RKO (cell line): ENCODE data around the gene ARFGAP1.
"Not testable (repeated sequence)": the region's sequence is repeated elsewhere in the genome, so short reads cannot be mapped to it uniquely, and the experiment has no call there.

Source experiments
- DNase-seq: peaks from one replicate; pipeline ENCODE4 v3.0.0-alpha.2; 2016; ENCODE audit warnings: low spot score

The ARFGAP1 gene

DNA sequence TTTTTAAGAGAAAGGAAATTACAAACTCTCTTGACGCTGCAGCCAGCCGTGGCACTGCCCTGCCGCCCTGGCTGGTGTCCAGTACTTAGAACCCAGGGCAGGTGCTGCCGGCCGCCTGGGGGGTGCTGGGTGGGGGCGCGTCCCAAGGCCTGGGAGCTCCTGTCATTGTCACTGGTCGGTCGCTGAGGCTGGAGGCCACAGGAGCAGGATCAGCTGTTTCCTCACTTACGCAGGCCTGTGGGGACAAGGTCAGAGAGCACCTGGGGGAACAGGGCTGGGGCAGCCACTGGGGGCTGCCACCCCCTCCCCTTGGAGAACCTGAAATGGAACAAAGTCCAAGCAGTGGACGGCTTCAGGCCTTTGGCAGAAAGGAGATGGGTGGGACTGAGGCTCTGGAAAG is 31.3 kb upstream of the ARFGAP1 start:
- DNase-seq, result no peak

DNA sequence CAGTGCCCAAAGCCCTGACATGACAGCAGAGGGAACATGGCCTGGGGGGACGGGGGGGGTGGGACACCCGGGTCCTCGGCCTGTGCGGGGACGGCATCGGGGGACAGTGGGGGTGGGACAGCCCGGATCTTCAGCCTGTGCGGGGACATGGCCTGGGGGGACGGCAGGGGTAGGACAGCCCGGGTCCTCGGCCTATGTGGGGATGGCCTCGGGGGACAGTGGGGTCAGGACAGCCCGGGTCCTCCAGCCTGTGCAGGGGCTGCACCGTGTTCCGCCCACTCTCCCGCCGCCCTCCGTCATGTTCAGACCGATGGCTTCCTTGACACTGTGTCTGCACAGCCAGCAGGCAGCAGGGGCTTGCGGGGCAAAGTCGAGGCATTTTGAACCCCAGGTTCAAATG is 29.9 kb upstream of the ARFGAP1 start:
- DNase-seq, result no peak

DNA sequence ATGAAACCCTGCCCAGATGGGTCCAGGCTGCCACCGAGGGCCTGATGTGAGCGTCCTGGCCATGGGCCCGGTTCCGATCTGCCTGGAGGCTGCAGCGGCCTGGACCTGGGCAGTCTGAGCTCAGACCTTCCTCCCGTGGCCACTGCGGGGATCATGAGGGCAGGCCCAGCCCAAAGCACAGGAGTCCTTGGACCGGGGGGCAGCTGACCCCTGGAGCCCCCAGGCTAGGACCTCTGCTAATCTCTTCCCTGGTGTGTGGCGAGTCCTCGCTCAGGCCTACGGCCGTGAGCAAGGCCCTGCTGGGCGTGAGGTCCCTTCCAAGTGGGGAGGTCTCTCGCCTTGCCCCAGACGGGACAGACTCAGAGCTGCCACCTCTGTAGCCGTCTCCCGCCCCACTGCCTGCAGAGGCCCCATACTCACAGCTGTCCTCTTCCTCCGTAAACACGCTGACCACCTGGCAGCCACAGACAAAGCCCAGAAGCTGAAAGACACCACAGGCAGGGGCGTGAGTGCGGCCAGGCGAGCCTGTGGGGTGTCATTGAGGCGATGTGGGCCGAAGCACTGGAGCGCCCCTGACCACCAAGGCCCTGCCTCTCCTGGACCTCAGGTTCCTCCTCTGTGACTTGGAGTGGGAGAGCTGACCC is 28.9 kb upstream of the ARFGAP1 start:
- no peak for DNase-seq

DNA sequence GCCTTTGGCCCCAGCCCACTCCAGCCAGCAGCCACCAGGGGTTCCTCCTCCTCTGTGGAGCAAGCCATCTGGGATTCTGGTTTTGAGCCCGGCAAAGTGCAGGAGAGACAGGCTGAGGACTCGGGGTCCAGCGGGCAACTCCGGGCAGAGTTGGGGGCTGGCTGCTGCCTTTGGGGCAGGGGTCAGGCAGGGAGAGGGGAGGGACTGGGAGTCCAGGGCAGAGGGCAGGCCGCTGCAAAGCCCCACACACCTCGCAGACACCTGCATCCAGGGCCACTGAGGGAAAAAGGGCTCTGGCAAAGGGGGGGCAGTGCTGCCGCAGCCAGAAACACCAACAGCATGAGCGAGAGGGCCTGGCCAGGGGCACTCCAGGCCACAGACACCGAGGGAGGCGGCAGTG is 28.1 kb upstream of the ARFGAP1 start:
- DNase-seq, result no peak

DNA sequence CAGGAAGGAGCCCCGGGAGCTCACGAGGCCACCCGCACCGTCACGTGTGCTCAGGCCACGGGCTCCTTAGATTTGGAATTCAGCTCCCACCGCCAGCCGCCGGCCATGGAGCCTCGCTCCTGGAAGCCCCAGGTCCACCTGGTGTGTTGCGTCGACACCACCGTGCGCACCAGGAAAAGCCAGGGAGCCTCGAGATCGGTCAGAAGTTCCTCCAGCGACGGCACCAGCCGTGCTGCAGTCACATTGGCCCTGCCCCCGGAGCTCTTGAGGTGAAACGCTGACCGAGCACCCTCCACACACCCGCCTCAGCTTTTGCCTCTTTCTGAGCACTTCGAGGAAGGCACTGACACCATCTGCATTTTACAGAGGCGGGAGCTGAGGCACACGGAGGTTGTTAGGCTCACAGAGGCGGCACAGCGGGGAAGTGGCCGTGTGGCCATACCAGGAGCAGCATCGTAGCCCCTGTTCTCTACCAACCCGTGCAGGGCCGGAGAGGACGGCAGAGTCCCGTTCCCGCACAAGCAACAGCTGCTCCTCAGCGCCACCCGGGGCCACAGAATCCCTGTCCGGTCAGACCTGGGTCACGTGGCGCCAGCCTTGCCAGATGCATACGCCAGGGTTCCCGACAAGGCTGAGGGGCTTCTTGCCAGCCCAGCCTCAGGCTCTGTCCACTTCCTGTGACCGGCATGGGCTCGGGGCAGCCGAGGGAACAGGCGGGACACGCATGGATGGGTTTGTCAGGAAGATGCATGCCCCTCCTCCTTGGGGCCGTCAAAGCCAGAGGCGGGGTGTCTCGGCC is 25.9 kb upstream of the ARFGAP1 start:
- no peak for DNase-seq

DNA sequence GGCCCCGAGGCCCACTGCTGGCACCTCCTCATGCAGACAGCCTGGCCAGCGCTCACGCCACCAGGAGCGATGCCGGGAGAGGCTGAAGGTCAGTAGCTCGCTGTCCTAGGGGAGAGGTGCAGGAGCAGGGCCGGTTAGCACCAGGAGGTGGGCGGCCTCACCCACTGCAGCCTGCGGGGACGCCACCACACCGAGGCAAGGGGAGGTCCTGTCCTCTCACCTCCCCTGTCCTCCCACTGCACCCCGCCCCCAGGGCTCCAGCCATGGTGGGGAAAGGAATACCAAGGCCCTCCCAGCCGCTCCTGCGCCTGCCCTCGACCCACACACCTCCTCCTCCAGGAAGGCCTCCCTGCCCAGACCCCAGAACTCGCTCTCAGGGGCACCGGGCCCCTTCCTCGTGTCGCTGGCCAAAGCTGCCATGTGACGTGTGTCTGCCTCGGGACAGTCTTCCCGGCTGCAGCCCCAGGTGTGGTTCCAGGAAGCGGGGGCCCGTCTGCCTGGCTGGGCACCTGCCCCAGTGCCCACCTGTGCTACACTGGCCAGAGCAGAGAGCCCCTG is 24.9 kb upstream of the ARFGAP1 start:
- no peak for DNase-seq

DNA sequence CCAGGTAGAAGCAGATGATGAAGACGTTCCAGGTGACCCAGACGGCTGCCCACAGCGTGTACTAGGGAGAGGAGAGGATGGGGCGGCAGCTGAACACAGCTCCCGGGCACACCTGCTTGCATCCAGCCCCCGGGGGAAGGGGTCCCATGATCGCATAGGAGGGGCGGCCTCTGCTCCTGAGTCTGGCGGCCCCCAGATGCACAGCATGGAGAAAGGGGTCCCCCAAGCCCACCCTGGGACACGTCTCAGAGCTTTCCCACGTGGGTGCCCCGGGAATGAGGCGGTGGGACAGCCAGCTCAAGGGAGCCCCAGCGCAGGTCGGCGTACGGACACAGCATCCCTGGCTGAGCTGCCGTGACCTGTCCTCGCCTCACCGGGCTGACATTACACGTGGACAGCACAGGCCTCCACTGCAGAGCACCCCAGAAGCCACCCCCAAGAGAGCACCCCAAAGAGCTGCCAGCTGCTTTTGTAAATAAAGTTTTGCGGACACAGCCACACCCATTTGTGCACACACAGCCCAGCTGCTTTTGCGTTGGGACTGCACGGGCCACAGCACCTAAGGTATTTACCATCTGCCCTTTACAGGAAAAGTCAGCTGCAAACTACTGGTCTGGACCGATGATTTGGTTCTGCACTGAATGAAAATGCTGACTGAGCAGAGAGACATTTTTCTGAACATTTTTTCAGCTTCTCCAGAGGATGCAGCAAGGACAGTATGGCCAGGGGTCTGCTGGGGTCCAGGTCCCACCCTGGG is 23.6 kb upstream of the ARFGAP1 start:
- no peak for DNase-seq

DNA sequence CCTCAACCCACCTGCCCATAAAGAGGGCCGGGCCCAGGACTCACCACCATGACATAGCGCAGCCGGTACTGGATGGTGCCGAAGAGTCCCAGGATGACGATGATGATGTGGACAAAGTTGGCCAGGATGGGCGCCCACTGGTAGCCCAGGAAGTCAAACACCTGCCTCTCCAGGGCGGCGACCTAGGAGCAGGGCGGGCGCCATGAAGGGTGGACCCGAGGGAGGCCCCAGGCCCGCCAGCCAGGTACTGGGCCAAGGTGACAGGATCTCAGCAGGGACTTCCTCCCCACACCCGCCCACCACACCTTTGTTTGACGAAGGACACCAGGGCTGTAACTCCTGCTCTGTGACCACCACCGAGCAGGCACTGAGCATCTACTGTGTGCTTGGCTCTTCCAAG is 22.7 kb upstream of the ARFGAP1 start:
- DNase-seq, result no peak

DNA sequence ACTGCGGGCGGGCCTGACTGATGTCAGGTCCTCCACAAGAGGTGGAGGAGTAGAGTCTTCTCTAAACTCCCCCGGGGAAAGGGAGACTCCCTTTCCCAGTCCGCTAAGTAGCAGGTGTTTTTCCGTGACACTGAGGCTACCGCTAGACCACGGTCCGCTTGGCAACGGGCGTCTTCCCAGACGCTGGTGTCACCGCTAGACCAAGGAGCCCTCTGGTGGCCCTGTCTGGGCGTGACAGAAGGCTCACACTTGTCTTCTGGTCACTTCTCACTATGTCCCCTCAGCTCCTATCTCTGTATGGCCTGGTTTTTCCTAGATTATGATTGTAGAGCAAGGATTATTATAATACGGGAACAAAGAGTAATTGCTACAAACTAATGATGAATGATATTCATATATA is 21.3 kb upstream of the ARFGAP1 start:
- not testable (repeated sequence) for DNase-seq

DNA sequence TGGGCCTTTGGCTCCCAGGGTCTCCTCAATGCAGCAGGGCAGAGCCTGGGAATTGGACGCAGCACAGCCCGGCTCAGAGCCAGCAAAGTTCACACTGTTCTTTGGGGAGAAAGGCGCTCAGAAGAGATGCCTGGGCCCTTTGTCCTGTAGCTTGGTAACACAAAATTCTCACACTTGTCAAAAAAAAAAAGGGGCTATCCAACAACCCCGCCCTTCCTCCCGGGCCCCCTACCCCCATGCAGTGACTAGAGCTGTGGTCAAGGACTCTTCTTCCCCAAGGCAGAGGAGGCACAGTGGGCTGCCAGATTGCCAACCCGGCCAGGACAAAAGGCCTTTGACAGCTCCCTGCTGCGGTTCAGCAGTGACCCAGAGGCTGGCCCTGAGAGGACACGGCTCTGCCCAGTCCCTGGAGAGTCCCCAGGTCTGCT is 20.3 kb upstream of the ARFGAP1 start:
- no peak for DNase-seq

DNA sequence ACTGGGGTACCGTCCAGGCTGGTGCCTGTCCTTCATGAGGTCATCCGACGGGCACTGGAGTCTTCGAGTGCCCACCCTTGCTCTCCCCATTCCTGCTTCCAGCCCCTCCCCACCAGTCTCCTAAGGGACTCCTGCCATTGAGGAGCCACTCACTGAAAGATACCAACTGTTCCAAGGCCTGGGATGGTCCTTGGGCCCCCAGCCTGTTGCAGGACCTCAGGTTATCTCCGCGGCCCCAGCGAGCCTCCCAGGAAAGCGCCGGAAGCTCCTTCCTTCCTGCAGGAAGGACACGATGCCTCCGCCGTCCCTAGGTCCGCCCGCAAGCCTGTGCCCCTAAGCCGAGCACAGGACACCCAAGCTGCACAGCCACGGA is 19.6 kb upstream of the ARFGAP1 start:
- DNase-seq, result no peak

DNA sequence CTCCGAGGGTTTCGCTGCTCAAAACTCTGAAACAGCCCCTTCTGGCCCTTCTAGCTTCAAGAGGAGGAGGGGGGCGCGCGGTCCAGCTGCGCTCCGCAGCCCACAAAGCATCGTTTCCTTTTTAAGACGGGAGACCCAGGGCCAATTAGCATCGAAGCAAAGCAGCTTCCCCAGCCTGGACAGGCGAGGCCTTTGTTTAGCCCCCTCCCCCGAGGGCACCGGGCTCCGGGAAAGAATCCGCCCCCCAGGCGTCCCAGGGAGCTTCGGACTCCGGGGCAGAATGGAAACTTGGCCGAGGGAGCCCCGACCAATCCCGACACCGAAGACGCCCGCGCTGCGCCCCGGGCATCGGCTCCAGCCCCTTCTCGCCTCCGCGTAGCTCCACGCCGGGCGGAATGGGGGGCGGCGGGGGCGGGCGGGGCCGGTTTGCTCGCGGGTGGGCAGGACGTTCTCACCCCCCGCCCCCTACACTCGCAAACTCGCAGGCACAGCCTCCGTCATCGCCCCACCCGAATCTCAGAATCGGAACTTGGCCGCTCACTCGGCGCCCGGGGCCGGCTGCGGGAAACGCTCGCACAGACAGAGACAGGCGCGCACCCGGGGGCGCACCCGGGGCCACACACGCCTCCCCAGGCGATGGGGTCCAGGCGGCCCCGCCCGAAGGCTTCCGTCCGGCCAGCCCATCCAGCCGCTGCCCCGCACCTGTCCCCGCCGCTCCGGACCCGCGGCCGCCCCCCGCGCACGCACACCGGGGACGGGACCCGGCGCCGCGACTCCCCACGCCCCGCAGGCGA is 19.0 kb upstream of the ARFGAP1 start:
- DNase-seq, result no peak

DNA sequence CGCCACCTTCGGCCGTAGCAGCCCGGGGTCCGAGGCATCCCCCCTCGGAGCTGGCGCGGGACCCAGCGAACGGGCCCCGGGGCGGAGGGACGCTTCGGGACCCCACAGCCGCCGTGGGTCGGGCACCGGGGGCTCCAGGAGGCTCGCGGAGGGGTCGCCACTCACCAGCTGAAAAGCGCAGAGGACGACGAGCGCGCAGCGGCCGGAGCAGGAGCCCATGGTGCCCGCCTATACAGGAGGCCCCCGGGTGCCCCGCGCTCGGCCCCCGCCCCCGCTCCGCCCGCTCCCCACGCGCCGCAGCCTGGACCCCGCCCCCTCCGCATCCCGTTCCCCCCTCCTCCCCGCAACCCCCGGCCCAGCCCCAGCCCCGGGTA is 18.4 kb upstream of the ARFGAP1 start, which contains the start of gene NKAIN4:
Gene NKAIN4, minus strand, starts transcription at position 232 of the 374 bp plus-strand sequence. Its CDS starts 13 bp downstream, at position 219.
- DNase-seq, result no peak

DNA sequence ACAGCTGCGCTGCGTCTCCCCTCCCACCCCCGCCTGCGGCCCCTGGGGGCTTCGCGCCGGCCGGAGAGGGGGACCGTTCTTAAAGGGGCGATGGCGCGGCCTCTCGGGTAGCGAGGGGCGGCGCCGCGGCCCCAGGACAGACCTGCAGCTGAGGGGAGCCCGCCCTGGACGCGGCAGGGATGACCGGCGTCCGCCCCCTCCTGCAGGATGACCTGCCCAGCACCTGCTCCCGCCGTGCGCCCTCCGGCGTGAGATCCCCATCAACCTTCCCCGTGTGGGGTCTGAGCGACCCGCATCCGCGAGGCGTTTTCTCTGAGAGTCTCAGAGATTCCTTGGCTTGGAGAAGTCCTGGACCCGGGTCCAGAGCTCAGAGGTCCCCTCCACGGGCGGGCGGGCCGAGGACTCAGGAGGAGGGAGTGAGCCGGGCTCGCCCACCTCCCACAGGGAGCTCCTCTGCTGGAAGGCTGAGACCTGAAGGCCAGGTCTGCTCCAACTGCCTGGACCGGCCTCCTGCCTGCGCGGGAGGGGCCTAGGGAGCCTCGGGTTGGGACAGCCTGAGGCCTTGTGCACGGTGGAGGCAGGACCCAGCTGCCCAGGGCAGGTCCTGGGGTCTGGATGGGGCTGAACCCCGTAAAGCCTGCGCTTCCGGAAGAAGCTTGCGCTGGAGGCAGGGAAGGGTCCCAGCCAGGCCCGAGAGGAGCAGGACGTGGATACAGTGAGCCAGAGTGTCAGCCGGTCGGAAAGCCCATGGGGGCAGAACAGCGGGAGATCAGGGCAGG is 17.8 kb upstream of the ARFGAP1 start:
- DNase-seq, result no peak

DNA sequence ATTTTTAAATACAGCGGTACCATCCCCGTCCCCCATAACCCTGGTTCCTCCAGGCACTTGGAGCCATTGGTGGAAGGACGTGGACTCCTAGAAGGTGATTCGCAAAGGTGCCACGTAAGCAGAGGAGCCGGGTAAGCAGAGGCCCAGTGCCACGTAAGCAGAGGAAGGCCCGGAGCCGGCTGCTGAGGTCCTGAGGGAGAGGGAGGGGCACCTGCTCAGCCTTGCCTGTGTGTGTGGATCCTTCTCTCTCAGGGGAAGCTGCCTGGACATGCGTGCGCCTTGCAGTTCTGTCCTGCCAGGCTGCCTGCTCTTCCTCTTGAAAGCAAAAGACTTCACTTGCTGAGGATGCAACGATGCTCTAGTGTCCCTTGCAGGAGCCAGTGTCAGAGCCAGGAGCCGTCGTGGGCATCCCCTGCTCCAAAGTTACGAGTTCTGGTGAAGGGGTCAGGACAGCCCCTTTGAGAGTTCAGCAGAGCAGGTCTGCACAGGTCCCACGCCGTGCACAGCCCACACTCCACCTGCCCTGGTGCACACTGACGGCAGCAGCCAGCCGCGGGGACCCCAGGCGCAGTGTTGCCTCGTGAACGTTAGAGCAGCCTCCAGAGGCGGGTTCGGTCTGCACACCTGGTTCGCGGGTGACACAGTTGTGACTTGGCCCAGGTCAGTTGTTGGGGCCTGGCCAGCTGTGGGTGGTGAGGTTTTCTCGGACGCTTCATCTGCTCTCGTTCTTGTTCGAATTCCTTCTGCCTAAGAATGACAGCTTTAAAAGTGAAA is 16.5 kb upstream of the ARFGAP1 start:
- DNase-seq, result no peak

DNA sequence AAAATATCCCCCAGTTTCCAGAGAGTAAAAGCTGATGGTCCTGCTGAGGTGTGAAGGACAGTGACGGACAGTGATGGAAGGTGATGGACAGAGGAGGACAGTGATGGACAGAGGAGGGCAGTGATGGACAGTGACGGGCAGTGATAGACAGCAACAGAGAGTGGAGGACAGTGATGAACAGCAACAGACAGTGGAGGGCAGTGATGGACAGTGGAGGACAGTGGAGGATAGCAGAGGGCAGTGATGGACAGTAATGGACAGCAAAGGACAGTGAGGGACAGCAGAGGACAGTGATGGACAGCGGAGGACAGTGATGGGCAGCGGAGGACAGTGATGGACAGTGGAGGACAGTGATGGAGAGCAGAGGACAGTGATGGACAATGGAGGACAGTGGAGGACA is 15.7 kb upstream of the ARFGAP1 start:
- no peak for DNase-seq

DNA sequence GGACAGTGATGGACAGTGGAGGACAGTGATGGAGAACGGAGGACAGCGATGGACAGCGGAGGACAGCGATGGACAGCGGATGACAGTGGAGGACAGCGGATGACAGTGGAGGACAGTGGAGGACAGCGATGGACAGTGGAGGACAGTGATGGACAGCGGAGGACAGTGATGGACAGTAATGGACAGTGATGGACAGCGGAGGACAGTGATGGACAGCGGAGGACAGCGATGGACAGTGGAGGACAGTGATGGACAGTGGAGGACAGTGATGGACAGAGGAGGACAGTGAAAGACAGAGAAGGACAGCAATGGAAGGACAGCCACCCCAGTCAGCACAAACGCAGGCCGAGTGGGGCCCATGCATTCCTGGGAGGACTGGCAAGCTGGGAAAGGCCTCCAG is 15.0 kb upstream of the ARFGAP1 start:
- no peak for DNase-seq

DNA sequence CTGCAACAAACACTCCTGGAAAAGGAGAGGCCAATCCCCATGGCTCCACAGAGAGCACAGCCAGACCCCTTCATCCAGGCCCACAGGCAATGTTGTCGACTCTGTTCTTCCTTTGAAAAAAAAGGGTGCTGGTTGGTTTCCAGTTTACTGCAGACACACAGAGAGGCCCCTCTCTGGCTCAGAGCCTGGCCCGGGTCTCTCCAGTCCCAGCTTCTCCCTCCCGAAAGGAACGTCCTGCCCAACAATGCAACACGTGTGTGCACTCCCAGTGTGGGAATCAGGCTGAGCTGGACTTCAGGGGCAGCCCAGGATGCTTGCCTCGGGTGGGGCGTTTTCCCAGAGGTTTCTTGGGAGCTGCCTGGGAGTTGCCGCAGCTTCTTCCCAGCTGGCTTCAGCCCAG is 13.8 kb upstream of the ARFGAP1 start:
- no peak for DNase-seq

DNA sequence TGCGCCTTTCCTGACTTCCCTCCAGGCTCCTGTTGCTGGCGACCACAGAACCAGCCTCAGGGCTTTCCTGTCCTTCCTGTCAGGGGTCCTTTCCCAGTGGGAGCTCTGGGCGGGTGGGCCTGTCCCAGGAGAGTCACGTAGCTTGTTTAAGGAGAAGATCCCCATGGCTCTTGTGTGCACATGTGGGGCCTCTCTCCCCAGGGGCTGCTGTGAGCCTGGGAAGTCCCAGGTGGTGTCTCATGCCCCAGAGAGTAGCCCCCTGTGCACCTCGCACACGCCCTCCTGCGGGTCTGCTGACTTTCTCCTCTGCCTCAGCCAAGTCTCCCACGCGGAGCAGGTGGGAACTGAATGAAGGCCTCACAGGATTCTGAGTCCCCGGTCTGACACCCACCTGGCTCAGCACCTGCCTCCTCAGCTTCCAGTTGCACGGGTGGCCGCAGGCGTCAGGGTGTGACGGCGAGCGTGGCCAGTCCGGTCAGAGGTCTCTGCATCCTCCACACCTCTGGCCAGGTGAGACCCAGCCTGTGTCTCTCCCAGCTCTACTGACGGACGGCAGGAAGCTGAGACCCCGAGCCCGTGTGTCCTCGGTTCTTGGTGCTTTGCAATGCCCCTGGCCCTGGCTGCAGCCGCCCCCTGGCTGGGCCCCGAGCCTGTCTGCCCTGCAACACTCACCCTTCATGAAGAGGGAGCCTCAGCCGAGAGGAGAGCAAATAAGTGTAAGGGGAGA is 12.7 kb upstream of the ARFGAP1 start:
- no peak for DNase-seq

DNA sequence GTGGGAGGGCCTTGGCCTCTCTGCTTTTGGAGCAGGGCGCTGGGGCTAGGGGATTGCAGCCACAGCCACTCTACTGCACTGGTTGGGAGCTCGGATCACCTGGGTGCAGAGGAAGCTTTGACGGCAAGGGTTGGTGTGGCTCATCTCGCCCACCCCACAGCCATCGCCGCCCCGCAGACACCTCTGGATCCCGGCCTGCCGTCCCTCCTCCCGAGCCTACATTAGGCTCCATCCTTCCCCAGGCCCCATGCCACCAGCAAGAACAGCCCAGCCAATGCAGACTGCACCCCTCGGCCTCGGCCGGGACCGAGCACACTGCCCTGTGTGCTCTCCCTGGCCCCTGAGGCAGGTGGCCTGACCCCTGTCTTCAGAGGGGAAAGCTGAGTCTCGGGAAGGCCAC is 12.1 kb upstream of the ARFGAP1 start:
- DNase-seq, result no peak
